Duodenal mucosa (tissue), 2 donors: ENCODE results near the gene ZNF808.
"Not testable (repeated sequence)": the region's sequence is repeated elsewhere in the genome, so short reads cannot be mapped to it uniquely, and the experiment has no call there.

Source experiments
- H3K27ac ChIP-seq: one replicate; pipeline ENCODE4 v1.7.0; 2013; ENCODE audit warnings: low read depth, low read length
- H3K27me3 ChIP-seq, 2 donors: one replicate each; pipeline ENCODE4 v1.7.0; 2013; ENCODE audit warnings: low read length in 2 of 2, control low read depth in 1 of 2; ENCODE audit not compliant: insufficient read depth in 2 of 2, control insufficient read depth in 1 of 2
- H3K36me3 ChIP-seq, 2 donors: one replicate each; pipeline ENCODE4 v1.7.0; 2013; ENCODE audit warnings: low read length in 2 of 2, control low read depth in 1 of 2; ENCODE audit not compliant: insufficient read depth in 2 of 2, control insufficient read depth in 1 of 2
- H3K4me1 ChIP-seq, 2 donors: one replicate each; pipeline ENCODE4 v1.7.0; 2013; ENCODE audit warnings: low read length in 2 of 2, control low read depth in 1 of 2; ENCODE audit not compliant: insufficient read depth in 2 of 2, control insufficient read depth in 1 of 2
- H3K4me3 ChIP-seq, 2 donors: one replicate each; pipeline ENCODE4 v1.7.0; 2013; ENCODE audit warnings: low read length in 2 of 2, low read depth in 1 of 2
- H3K9ac ChIP-seq, 2 donors: one replicate each; pipeline ENCODE4 v1.7.0; 2013; ENCODE audit warnings: low read length in 2 of 2, low read depth in 1 of 2
- H3K9me3 ChIP-seq, 2 donors: one replicate each; pipeline ENCODE4 v1.7.0; 2013; ENCODE audit warnings: low read length in 2 of 2, control low read depth in 1 of 2; ENCODE audit not compliant: control insufficient read depth in 1 of 2

ZNF808 gene

GRCh38 chr19:52527134-52527955 is at the start of gene ZNF808:
ZNF808 (plus strand) TSS chr19:52527668; CDS start chr19:52543285, 15,617 bp downstream.
- Histone ChIP-seq H3K9ac (peak within 1 kb of the TSS; percentile 79 to 94), H3K9me3 (peaks cover 5 to 12% of the 10 kb centered on the region in 2 donors), H3K36me3 (no peaks in the 10 kb centered on the region), H3K27ac (peak within 1 kb of the TSS; percentile 89), H3K4me1 (peaks cover 0 to 8% of the 10 kb centered on the region in 2 donors), H3K27me3 (no peaks in the 10 kb centered on the region), H3K4me3 (peak within 1 kb of the TSS; percentile 96 to 98)

- not testable (repeated sequence) for H3K4me1 ChIP-seq, H3K27ac ChIP-seq, H3K4me3 ChIP-seq, H3K36me3 ChIP-seq, H3K27me3 ChIP-seq, H3K9ac ChIP-seq
- peaks cover 37 to 43% of the 10 kb centered on the region in 2 donors for H3K9me3 ChIP-seq
Observed at GRCh38 chr19:52484111-52484743, 43.2 kb upstream of the ZNF808 start.

- not testable (repeated sequence) for H3K36me3 ChIP-seq, H3K9ac ChIP-seq, H3K27ac ChIP-seq, H3K27me3 ChIP-seq, H3K4me1 ChIP-seq, H3K4me3 ChIP-seq
- H3K9me3 ChIP-seq: peaks cover 33 to 39% of the 10 kb centered on the region in 2 donors
Observed at GRCh38 chr19:52485064-52485463, 42.4 kb upstream of the ZNF808 start.

GRCh38 chr19:52485561-52486240 is 41.8 kb upstream of the ZNF808 start:
- not testable (repeated sequence) for H3K4me1 ChIP-seq, H3K36me3 ChIP-seq, H3K4me3 ChIP-seq, H3K27ac ChIP-seq, H3K9ac ChIP-seq, H3K27me3 ChIP-seq
- H3K9me3 ChIP-seq: peaks cover 33 to 35% of the 10 kb centered on the region in 2 donors

- H3K36me3 ChIP-seq: no peaks in the 10 kb centered on the region
- H3K9me3 ChIP-seq: peaks cover 8 to 20% of the 10 kb centered on the region in 2 donors
- H3K4me3 ChIP-seq: no peak overlapping the region
- no peaks in the 10 kb centered on the region for H3K4me1 ChIP-seq
- H3K27ac ChIP-seq: no peak overlapping the region
- H3K27me3 ChIP-seq: no peaks in the 10 kb centered on the region
- H3K9ac ChIP-seq: no peak overlapping the region
Observed at GRCh38 chr19:52492201-52492993, 35.1 kb upstream of the ZNF808 start.

- H3K9me3 ChIP-seq: peaks cover 8 to 16% of the 10 kb centered on the region in 2 donors
- no peak overlapping the region for H3K4me3 ChIP-seq
- no peak overlapping the region for H3K9ac ChIP-seq
- H3K4me1 ChIP-seq: no peaks in the 10 kb centered on the region
- H3K27me3 ChIP-seq: no peaks in the 10 kb centered on the region
- no peaks in the 10 kb centered on the region for H3K36me3 ChIP-seq
- no peak overlapping the region for H3K27ac ChIP-seq
Observed at GRCh38 chr19:52492994-52493470, 34.4 kb upstream of the ZNF808 start.

- no peaks in the 10 kb centered on the region for H3K4me1 ChIP-seq
- peaks cover 6 to 17% of the 10 kb centered on the region in 2 donors for H3K9me3 ChIP-seq
- H3K27ac ChIP-seq: no peak overlapping the region
- no peak overlapping the region for H3K9ac ChIP-seq
- no peaks in the 10 kb centered on the region for H3K27me3 ChIP-seq
- no peak overlapping the region for H3K4me3 ChIP-seq
- no peaks in the 10 kb centered on the region for H3K36me3 ChIP-seq
Observed at GRCh38 chr19:52494518-52494917, 33.0 kb upstream of the ZNF808 start.

- H3K4me1 ChIP-seq: no peaks in the 10 kb centered on the region
- no peak overlapping the region for H3K27ac ChIP-seq
- H3K36me3 ChIP-seq: peaks cover 0 to 6% of the 10 kb centered on the region in 2 donors
- no peak overlapping the region for H3K4me3 ChIP-seq
- no peaks in the 10 kb centered on the region for H3K27me3 ChIP-seq
- H3K9me3 ChIP-seq: peaks cover 9 to 18% of the 10 kb centered on the region in 2 donors
- H3K9ac ChIP-seq: no peak overlapping the region
Observed at GRCh38 chr19:52498571-52498970, 28.9 kb upstream of the ZNF808 start.

- H3K9ac ChIP-seq, H3K36me3 ChIP-seq, H3K27ac ChIP-seq, H3K27me3 ChIP-seq, H3K4me1 ChIP-seq, H3K4me3 ChIP-seq: not testable (repeated sequence)
- H3K9me3 ChIP-seq: peaks cover 9 to 18% of the 10 kb centered on the region in 2 donors
Observed at GRCh38 chr19:52500474-52500873, 27.0 kb upstream of the ZNF808 start.
